ENCODE measurements around the gene ARMH3. TPM values are rescaled to one million over a fixed set of nuclear protein-coding genes. Genes with fewer than 3 reads are reported as not detected.

The ARMH3 gene
- polyA plus RNA-seq, 1 experiment: 19.8 TPM

- H3K9me3 ChIP-seq (ENCODE audit: control insufficient read depth, insufficient read depth, low read length): no peaks in the 10 kb centered on the region
- ChIA-PET CTCF (interaction anchor here (0.8 to 2.8 kb wide), 5 partner anchors 16 to 132 kb away, joined by 3 to 16 read pairs (median 11); no protein-coding TSS in a partner anchor), POLR2A (no interaction called here)
- no peak overlapping the region for H3K27ac ChIP-seq (ENCODE audit: low read depth, low read length)
- no peak overlapping the region for H3K4me3 ChIP-seq (ENCODE audit: low read depth, low read length)
- no peaks in the 10 kb centered on the region for H3K27me3 ChIP-seq (ENCODE audit: control insufficient read depth, insufficient read depth, low read length)
- TF ChIP-seq CTCF (IDR thresholded peaks at IDR 0.05; ENCODE audit: low read depth, low read length): no peak
- DNase-seq (ENCODE audit: low read depth, low spot score): no peak
These were observed 115.1 kb downstream of the ARMH3 start for GRCh38 chr10:101940916-101941315.

GRCh38 chr10:101939729-101940128 lies 116.2 kb downstream of the ARMH3 start:
- Histone ChIP-seq H3K27ac (ENCODE audit: low read depth, low read length) (peak overlapping the region; percentile 96), H3K27me3 (ENCODE audit: control insufficient read depth, insufficient read depth, low read length) (no peaks in the 10 kb centered on the region), H3K4me3 (ENCODE audit: low read depth, low read length) (no peak overlapping the region; the same call in 1 of the 2 replicates), H3K9me3 (ENCODE audit: control insufficient read depth, insufficient read depth, low read length) (no peaks in the 10 kb centered on the region)
- POLR2A ChIA-PET: interaction anchor here (0.6 to 2.4 kb wide), 3 partner anchors 42 to 121 kb away, joined by 3 to 9 read pairs (median 3); partner anchors contain the start of gene OGA
- CTCF ChIA-PET: interaction anchor here (1.0 to 1.3 kb wide), 2 partner anchors 50 to 99 kb away, joined by 5 read pairs; no protein-coding TSS in a partner anchor
- TF ChIP-seq CTCF (IDR thresholded peaks at IDR 0.05; ENCODE audit: low read depth, low read length): no peak
- DNase-seq (ENCODE audit: low read depth, low spot score): no peak

- Histone ChIP-seq H3K27me3 (ENCODE audit: control insufficient read depth, insufficient read depth, low read length) (no peaks in the 10 kb centered on the region), H3K27ac (ENCODE audit: low read depth, low read length) (peak overlapping the region; percentile 96), H3K9me3 (ENCODE audit: control insufficient read depth, insufficient read depth, low read length) (no peaks in the 10 kb centered on the region), H3K4me3 (ENCODE audit: low read depth, low read length) (0 out of 2 replicates have a peak overlapping the region, but pooled peaks have one; percentile 12)
- no peak for TF ChIP-seq CTCF (IDR thresholded peaks at IDR 0.05; ENCODE audit: low read depth, low read length)
- POLR2A ChIA-PET: interaction anchor here (0.6 to 2.4 kb wide), 7 partner anchors 36 to 687 kb away, joined by 3 to 9 read pairs (median 3); partner anchors contain the start of gene OGA
- CTCF ChIA-PET: interaction anchor here (1.0 to 1.3 kb wide), 2 partner anchors 49 to 98 kb away, joined by 5 read pairs; no protein-coding TSS in a partner anchor
- DNase-seq (ENCODE audit: low read depth, low spot score): peak; percentile 87
These were observed 116.8 kb downstream of the ARMH3 start for GRCh38 chr10:101939008-101939648.

DNA sequence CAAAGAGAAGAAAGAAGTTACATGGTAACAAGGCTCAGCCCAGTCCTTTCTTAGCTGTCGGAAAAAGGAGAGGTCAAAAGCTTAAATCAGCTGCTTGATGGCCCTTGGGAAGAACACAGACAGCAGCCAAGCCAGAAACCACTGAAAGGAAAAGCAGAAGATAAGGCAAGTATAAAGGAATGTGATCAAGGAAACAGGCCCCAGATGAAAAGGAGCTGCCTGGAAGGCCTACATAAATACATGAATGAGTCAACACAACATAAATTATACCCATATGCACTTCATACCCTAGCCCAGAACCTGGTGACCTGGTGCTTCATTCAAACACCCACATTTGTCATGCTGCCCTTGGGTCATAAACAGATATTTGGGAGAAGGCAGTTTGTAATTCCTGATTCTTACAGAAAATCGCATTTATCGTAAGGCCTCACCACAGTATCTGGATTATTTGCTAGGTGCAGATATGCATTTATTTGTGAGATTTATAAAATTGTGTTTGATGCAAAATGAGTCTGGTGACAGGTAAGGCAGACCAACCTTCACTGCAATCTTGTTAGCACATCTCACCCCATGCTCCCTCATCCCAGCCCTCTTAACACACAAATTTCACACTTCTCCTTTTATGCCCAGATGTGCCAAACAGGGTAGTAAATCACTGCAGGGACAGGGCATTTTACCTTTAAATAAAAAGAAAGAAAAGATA lies 117.5 kb downstream of the ARMH3 start:
- Histone ChIP-seq H3K9me3 (ENCODE audit: control insufficient read depth, insufficient read depth, low read length) (no peaks in the 10 kb centered on the region), H3K4me3 (ENCODE audit: low read depth, low read length) (peak overlapping the region; percentile 21), H3K27me3 (ENCODE audit: control insufficient read depth, insufficient read depth, low read length) (no peaks in the 10 kb centered on the region), H3K27ac (ENCODE audit: low read depth, low read length) (peak overlapping the region; percentile 96)
- ChIA-PET CTCF (interaction anchor here (1.3 kb wide), 1 partner anchor 98 kb away, joined by 5 read pairs; no protein-coding TSS in a partner anchor), POLR2A (interaction anchor here (0.6 to 2.4 kb wide), 6 partner anchors 36 to 686 kb away, joined by 3 to 9 read pairs (median 4); no protein-coding TSS in a partner anchor)
- DNase-seq (ENCODE audit: low read depth, low spot score): peak; percentile 82
- TF ChIP-seq CTCF (IDR thresholded peaks at IDR 0.05; ENCODE audit: low read depth, low read length): no peak
